Right lobe of liver (tissue), 6 donors: ENCODE results near the gene CCIN. TPM values are rescaled to one million over a fixed set of nuclear protein-coding genes. Genes with fewer than 3 reads are reported as not detected.

Experiments
- ATAC-seq, 4 donors: fragments of 200-7000 bp; cut with Tn5 transposase; one replicate each; pipeline ENCODE4 v1.9.1; 2020; ENCODE audit warnings: mild to moderate bottlenecking in 4 of 4, moderate library complexity in 4 of 4
- DNase-seq, 3 donors: peaks; one replicate each; pipeline ENCODE4 v3.0.0-alpha.2; 2020
- H3K27ac ChIP-seq, 3 donors: fragments of 200-600 bp; one replicate each; pipeline ENCODE4 v1.8.0; 2022
- H3K27me3 ChIP-seq, 2 donors: fragments of 200-600 bp; one replicate each; pipeline ENCODE4 v1.8.0; 2022
- H3K36me3 ChIP-seq, 4 donors: fragments of 200-600 bp; sonication (generic) in 1 of 4; one replicate each; pipeline versions ENCODE4 v1.5.1 to v1.8.0; 2017 to 2022; ENCODE audit warnings: control low read depth in 1 of 4
- H3K4me1 ChIP-seq, 4 donors: fragments of 200-600 bp; sonication (generic) in 1 of 4; one replicate each; pipeline versions ENCODE4 v1.5.1 to v1.8.0; 2017 to 2022; ENCODE audit warnings: control low read depth in 1 of 4
- H3K4me3 ChIP-seq, 3 donors: fragments of 200-600 bp; one replicate each; pipeline ENCODE4 v1.8.0; 2022
- H3K9me3 ChIP-seq, 4 donors: fragments of 200-600 bp; sonication (generic) in 1 of 4; one replicate each; pipeline versions ENCODE4 v1.5.1 to v1.8.0; 2017 to 2022; ENCODE audit warnings: control low read depth in 1 of 4
- POLR2A ChIP-seq: fragments of 450-650 bp; IDR thresholded peaks from one replicate; pipeline ENCODE4 v1.6.1; 2017; ENCODE audit warnings: antibody characterized with exemption, mild to moderate bottlenecking
- WGBS: methylation state at CpG from one replicate; pipeline ENCODE4 v1.1.6; 2018; ENCODE audit warnings: low coverage, low lambda C conversion rate; ENCODE audit not compliant: insufficient coverage; ENCODE audit errors: missing lambda C conversion rate; 5-methylcytosine and 5-hydroxymethylcytosine counted together
- intact Hi-C, 2 donors: fragments of 100-400 bp; cut with DNase I; formaldehyde crosslinking; loops; one replicate each; pipeline versions ENCODE4 v1.11.2 to v1.14.1; 2022
- total RNA-seq, 6 experiments: library from RNA; depleted of rRNA in 2 of 6; stranded (reverse); fragments of >200 nt in 2 of 6; fragmentation: NEBNext Ultra II Directional in 3 of 6; extraction: Animal tissue kit (Norgen Biotek cat#: 25700) in 3 of 6; gene quantifications; one replicate each; pipeline versions ENCODE4 v1.1.0 to v1.2.4, GENCODE V29; 2016 to 2023
- TF ChIP-seq, protein P1 (sequence below), 4 donors: fragments of 200-600 bp in 3 of 4; fragments of 450-650 bp in 1 of 4; IDR thresholded peaks; one replicate each; pipeline versions ENCODE4 v1.5.1 to v1.8.0; 2016 to 2022; ENCODE audit warnings: antibody characterized with exemption in 4 of 4, mild to moderate bottlenecking in 2 of 4
- donor health status: DM: no; HTN: yes; CAD: no.
- donor health status: DM: no; HTN: no; CAD: no.
- donor health status: DM: no; HTN: no; CAD: no.
- donor health status: DM: no; HTN: yes; CAD: no.
- donor health status: DM: no; HTN: yes; CAD: no.

Gene CCIN
- total RNA-seq, 6 experiments from 2014 or later = not detected

DNA sequence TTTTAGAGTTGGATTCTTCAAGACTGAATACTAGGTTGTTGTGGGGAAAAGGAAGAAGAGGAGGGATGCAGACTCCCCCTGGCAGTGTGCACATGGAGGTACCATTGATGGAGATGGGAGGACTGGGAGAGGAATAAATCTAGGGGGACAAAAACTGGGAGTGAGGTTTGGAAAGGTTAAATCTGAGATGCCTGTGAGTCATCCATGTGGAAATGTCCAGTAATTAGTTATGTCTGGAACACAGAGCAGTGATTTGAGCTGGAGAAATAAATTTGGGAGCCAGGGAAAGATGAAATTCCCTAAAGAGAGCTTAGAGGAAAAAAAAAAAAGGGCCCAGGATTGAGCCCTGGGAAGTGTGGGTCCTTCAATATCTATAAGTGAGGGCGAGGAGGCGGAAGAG lies 8.0 kb upstream of the CCIN start:
- TF ChIP-seq, protein P1, sequence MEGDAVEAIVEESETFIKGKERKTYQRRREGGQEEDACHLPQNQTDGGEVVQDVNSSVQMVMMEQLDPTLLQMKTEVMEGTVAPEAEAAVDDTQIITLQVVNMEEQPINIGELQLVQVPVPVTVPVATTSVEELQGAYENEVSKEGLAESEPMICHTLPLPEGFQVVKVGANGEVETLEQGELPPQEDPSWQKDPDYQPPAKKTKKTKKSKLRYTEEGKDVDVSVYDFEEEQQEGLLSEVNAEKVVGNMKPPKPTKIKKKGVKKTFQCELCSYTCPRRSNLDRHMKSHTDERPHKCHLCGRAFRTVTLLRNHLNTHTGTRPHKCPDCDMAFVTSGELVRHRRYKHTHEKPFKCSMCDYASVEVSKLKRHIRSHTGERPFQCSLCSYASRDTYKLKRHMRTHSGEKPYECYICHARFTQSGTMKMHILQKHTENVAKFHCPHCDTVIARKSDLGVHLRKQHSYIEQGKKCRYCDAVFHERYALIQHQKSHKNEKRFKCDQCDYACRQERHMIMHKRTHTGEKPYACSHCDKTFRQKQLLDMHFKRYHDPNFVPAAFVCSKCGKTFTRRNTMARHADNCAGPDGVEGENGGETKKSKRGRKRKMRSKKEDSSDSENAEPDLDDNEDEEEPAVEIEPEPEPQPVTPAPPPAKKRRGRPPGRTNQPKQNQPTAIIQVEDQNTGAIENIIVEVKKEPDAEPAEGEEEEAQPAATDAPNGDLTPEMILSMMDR (IDR thresholded peaks at IDR 0.05) = no peak
- TF ChIP-seq POLR2A = no peak
- ATAC-seq (no peak), DNase-seq (no peak)
- 82% methylated on average over 2 of the region's 2 CpGs for whole genome bisulfite sequencing
- Histone ChIP-seq H3K9me3 (no peaks in the 10 kb centered on the region), H3K4me1 (no peaks in the 10 kb centered on the region), H3K27ac (no peak overlapping the region), H3K27me3 (no peaks in the 10 kb centered on the region), H3K36me3 (no peaks in the 10 kb centered on the region), H3K4me3 (no peak overlapping the region)
- intact Hi-C loops = no loop called here

DNA sequence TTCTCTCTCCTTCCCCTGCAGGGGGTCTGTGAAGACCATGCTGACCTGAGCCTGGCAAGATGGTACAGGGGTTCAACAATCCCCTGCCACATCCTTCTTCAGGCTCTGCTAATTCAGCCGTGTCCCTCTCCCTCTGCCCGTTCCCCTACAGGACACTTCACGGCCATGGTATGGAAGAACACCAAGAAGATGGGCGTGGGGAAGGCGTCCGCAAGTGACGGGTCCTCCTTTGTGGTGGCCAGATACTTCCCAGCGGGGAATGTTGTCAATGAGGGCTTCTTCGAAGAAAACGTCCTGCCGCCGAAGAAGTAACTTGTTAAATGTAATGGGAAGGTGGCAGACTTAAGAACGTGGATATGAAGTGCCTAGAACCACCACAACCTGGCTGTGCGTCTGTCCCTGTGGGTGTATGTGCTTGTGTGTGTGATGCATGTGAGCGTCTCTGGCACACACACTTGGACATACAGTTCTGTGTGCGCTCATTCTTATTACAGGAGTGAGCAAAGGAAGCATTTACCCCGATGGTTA lies 6.9 kb upstream of the CCIN start:
- H3K4me3 ChIP-seq = no peak overlapping the region
- no peak for DNase-seq
- H3K27ac ChIP-seq = no peak overlapping the region
- no peaks in the 10 kb centered on the region for H3K9me3 ChIP-seq
- no peaks in the 10 kb centered on the region for H3K27me3 ChIP-seq
- no peak for TF ChIP-seq POLR2A
- intact Hi-C loops = no loop called here
- H3K4me1 ChIP-seq = no peaks in the 10 kb centered on the region
- ATAC-seq = no peak
- H3K36me3 ChIP-seq = no peaks in the 10 kb centered on the region
- 70% methylated on average over 10 of the region's 17 CpGs for WGBS

DNA sequence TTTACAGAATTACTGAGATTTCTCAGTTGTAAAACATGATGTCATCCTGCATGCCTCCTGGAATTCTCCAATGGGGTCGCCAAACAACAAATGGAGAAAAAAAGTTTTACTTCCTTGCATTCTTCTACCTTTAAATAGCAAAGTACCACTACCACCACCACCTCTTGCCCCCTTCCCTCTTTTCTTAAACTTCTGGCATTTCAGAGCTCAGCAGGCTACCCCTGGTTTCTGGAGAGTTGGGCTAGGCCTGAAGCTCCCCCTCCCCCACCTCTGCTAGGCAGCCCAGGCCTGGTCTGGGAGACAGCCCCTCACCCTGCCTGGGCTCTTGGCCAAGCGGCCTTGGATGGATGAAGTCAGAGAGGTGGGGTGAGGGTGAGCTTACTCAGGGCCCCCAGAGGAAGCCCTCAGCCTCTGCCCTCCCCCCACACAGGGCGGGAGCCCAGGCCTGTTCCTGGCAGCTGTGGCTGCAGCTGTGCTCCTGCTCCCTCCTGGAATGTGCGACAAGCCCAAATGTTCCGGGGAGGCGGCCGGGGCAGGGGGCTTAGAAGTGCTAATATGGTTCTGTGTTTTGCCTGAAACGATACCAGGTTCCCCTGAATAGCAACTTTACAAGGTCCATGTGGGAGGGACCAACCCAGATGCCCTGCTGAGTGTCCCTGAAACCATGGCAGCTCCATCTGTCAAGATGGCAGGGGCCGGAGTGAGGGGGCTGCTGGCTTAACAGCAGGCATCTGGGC lies 6.0 kb upstream of the CCIN start:
- DNase-seq (peak in 1 of 3 donors; percentile 36), ATAC-seq (peak in 2 of 4 donors; percentile 15 to 31)
- intact Hi-C loops = no loop called here
- no peak for TF ChIP-seq POLR2A
- TF ChIP-seq, protein P1 (IDR thresholded peaks at IDR 0.05) = no peak
- 44% methylated on average over 2 of the region's 9 CpGs for WGBS
- H3K9me3 ChIP-seq = no peaks in the 10 kb centered on the region
- H3K4me3 ChIP-seq = no peak overlapping the region
- no peaks in the 10 kb centered on the region for H3K36me3 ChIP-seq
- no peaks in the 10 kb centered on the region for H3K27me3 ChIP-seq
- H3K27ac ChIP-seq = no peak overlapping the region
- H3K4me1 ChIP-seq = no peaks in the 10 kb centered on the region

DNA sequence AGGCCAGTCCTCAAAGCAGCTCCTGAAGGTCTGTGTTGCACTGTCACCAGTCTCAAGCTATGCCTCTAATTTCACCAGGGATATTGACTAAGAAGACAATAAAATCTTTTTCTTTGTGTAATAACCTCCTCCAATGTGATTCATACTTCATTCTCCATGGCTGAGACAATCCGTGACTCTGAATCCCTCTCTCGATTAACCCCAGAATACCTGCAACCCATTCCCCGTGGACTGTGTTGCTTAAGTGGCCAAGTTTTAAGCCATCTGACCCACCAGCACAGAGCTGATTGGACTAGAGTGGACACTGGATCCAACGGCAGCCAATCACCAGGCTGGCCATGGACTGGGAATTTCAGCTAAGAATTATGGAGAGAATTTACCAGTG lies 5.4 kb upstream of the CCIN start:
- Histone ChIP-seq H3K27ac (no peak overlapping the region), H3K4me1 (no peaks in the 10 kb centered on the region), H3K9me3 (no peaks in the 10 kb centered on the region), H3K36me3 (no peaks in the 10 kb centered on the region), H3K27me3 (no peaks in the 10 kb centered on the region), H3K4me3 (no peak overlapping the region)
- TF ChIP-seq, protein P1 (IDR thresholded peaks at IDR 0.05) = no peak
- no peak for TF ChIP-seq POLR2A
- WGBS = 50% methylated on average over 1 of the region's 4 CpGs
- no peak for ATAC-seq
- DNase-seq = no peak
- intact Hi-C loops = no loop called here

DNA sequence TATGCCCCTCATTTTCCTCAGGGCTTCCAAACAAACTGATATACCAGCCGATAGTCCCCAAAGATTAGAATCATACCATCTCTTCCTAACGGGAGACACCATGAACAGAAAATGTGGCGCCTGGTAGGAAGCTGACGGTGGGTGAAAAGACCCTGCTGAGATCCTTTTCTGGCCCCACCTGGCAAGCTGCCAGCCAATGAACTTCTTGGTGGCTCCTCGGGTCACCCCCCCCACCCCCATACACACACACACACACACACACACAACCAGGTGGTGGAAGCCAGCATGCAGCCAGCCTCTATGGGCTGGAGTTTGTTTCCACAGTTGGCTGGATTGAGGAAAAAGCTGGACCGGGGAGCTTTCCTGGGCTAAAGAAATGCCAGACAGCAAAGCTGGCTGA lies 4.8 kb upstream of the CCIN start:
- intact Hi-C loops = no loop called here

More for the DNA sequence above, 4.8 kb upstream of the CCIN start:
- Histone ChIP-seq H3K4me3 (no peak overlapping the region), H3K9me3 (no peaks in the 10 kb centered on the region), H3K36me3 (no peaks in the 10 kb centered on the region), H3K27me3 (no peaks in the 10 kb centered on the region), H3K27ac (no peak overlapping the region), H3K4me1 (no peaks in the 10 kb centered on the region)
- WGBS = 97% methylated on average over 4 of the region's 6 CpGs
- TF ChIP-seq, protein P1 (IDR thresholded peaks at IDR 0.05) = no peak
- TF ChIP-seq POLR2A = no peak
- no peak for DNase-seq
- ATAC-seq = no peak
